GM04504 (cell line): ENCODE data around the gene LINC00632.
"Not testable (repeated sequence)": the region's sequence is repeated elsewhere in the genome, so short reads cannot be mapped to it uniquely, and the experiment has no call there.

ENCODE experiments used
- DNase-seq: peaks from one replicate; pipeline ENCODE4 v3.0.0-alpha.2; 2012; ENCODE audit warnings: low read depth

The LINC00632 gene

DNA sequence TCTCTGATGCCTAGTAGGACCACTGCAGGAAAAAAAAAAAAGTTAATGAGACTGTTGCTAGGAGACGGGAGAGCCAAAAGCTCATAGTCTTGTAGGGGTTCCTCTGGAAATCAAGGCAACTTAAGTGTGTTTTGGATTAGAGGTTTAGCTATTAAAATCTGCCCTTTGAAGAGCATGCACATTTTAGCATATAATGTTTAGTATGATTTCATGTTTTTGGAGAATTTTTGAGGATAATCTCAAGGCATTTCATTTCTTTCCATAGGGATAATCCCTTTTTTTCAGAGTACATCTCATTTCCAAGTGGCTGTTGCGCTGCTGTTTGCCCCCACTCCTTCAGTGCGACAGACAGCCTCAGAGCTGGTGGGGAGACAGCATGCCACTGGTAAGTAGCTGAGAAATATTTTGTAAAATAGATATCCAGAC is at the start of gene LINC00632:
Gene LINC00632 (plus strand): TSS at position 339 of the 426 bp plus-strand sequence.
- no peak for DNase-seq

DNA sequence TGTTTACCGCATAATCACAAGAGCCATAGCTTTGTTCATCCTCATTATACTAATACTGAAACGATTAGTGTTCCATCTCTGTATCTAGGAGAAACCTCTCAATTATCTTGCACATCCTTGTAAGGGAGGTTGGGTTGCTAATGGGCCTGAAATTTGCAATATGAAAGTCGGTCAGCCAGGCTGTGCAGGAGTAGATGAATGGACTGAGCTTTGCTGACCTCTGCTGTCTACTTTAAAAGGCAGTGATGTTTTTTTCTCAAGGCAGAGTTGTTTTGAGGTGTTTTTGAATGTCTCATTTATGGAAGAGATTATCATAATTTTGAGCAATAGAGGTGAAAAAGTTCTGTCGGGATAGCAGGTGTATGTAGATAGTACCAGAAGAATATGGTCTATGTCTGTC is 47.9 kb upstream of the LINC00632 start:
- DNase-seq, result no peak

DNA sequence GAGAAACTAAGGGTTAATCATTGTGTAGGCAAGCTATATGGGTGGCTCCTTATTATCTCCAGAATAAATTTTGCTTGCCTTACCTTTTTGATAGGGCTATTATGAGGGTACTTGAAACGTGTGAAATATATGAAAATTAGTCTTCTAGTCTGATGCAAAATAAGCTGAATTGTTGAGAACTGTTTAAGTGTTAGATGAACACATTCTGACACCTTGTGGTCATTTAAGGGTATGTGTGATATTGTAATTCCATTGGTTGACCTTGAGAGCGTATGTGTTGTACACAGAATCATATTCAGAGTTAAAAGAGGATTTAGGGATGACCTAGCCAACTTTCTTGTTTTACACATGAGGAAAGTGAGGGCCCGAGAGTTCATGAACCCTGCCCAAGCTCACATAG is 44.6 kb upstream of the LINC00632 start:
- DNase-seq, result no peak

DNA sequence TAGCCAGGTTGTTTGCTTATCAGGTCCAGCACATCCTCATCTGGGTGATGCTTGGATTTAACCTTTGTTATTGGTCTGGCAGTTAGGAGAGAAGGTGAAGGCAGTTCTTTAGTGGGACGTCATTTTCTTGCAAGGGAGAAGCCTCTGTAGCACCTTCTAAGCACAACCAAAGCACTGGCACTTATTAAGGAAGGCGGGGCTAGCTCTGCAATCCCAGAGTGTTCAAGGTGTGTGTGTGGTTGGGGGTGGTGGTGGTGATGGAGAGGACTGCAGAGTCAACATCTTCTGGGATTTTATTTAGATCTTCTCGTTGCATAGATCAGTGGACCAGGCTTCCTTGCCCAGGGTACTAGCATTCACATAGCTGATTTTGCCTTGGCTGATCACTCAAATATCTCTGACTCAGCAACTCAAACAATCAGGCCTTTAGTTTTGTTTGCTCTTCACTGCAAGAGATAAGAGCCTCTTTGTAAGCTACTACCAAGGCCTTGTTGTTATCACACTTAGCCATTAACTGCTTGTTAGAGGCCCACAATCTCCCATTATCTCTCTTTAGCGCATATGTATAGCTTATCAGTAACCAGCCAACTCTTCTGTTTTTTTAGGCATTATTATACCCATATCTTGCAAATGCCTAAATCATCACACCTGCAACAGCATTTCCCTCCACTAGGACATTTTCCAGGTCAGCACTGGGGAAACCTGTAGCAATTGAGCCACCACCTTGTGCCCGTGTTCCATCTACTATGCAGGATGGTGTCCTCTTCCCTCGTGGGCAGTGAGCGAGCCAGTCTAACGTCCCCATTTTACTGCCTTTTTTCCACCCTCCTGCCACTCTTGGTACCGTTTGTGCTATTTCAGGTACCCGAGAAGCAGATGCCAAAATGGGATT is 36.5 kb upstream of the LINC00632 start:
- no peak for DNase-seq

DNA sequence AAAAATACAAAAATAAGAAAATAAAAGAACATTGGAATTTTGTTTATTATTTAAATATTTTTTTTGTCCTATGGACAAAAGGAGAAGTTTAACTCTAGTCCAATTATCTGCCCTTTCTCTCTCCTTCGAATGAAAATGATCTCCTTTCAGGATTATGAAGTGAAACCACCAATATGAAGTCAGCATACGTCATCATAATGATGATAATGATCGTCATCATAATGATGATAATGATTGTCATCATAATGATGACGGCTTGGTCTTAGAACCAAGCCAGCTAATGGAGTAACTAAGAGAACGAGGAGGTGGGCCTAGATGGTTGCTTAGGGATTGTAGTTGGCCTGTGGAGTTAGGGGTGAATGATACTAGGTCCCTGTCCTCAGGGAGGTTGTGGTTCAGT is 21.9 kb upstream of the LINC00632 start:
- DNase-seq, result no peak

DNA sequence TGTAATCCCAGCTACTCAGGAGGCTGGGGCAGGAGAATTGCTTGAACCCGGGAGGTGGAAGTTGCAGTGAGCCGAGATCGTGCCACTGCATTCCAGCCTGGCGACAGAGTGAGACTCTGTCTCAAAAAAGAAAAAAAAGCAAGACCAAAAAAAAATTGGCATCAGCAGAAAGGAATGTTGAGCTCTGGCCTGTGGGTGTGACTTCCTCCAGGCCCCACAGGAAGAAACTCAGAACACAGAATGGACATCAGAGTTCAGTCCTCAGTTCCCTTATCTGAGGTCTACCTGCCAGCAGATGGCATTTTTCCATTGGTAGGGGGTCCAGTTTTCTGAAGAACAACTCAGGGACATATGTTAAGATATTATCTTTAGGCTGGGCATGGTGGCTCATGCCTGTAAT is 18.0 kb upstream of the LINC00632 start:
- DNase-seq, result not testable (repeated sequence)

DNA sequence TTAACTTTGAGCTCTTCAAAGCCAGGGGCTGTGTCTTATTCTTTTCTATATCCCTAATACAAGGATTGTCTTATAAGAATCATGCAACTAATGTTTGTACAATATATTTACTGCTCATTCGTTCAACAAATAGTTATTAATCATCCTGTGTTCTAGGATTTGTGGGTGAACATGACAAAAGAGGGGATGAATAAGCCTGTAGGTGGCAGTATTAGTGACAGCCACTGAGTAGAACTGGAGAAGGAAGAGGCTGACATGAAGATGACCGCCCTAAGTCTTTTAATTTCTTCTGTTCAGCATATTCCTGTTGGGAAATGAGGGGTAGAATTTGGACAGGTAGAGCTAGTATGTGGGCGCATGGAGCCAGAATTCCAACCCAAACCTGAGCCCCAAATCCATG is 11.9 kb upstream of the LINC00632 start:
- DNase-seq, result no peak

DNA sequence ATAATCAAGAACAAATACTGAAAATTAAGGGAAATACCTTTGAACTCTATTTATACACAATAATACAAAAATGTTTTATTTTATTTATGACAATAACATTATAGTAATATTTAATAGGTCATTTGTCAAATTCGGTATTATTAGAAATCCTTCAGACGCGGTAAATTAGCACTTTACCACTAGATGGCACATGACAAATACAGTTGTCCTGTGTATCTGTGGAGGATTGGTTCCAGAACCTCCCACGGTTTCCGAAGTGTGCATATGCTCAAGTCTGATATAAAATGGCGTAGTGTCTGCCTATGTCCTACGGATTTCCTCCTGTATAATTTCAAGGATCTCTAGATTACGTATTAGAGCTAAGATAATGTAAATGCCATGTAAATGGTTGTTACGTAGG is 8.1 kb upstream of the LINC00632 start:
- DNase-seq, result no peak

DNA sequence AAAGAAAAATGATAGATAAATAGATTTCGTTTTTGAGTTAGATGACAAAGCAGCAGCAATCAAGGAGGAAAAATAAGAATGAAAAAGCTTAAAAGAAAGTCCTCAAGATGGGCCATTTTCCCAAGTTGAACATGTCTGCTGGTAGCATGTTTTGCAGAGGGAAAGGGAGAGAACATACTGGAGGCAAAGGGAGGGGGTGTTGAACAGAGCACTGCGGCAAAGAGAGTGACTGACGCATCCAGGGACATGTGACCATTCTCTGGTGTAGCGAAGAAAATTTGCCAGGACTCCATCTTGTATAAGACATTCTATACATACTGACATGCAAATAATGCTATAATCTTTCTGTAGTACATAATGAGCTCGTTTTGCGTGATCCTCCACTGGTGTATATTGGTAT is 1.2 kb downstream of the LINC00632 start:
- DNase-seq, result no peak

DNA sequence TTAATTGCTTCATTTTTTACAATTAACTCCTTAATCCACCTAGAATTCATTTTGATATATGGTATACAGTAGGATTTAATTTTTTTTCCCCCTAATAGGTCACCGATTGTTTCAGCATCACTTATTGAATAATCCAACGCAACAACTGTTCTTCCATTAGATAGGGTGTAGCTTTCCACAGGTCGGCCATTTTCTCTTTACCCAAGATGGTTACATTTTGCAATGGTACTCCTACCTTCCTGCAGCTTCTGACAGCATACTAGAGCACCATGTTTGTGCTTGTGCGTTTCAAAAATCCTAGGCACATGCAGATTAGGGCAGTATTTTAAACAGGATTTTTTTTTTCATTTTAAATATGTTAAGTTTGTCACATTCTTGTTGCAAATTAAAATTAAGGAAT is 2.3 kb downstream of the LINC00632 start:
- no peak for DNase-seq

DNA sequence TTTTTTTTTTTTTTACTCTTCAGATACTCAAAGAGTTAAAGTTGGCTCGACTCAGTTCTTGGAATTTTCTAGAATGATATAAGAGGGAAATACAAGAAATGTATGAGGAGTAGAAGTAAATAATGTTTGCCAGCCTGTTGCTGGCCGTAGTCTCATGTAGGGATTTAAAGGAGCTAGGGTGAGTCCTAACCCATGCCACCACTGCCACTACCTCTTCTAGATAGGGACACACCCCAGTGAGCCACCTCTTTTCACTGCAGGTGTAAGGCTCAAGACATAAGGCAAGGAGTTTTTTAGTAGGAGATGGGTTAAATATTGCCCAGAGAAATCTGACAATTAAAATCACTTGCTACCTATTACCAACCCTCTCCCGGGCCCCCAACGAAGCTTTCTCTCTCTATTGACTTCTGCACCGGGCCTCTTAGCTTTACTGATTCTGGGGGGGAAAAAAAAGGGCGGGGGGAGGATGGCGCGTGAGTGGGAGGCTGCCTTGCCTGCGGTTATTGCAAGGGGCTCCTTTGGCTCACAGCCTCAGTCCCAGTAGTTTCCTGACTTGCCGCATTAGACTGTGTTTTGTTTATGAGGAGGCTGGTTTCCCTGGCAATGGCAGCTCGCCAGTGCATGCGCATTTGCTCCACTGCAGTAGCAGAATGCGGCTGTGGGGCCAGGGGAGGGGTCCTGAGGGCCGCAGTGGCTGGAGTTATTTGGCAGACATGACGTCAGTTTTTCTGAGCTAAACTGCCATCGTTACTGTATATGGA is 3.0 kb downstream of the LINC00632 start:
- DNase-seq, result no peak

DNA sequence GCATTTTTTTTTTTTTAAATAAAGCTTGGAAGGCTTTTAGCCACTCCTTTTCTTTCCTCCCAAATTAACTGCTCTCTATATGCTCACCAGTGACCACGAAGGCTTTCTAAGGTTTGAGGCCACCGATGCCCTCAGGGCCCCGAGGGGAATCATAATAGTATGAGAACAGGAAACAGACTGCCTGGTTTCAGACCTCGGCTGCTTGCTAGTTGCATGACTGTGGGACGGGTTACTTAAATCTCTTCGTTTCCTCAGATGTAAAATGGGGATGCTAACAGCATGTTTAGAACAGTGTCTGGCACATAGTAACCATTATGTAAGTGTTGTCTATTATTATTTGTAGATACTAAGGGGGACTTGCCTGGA is 3.6 kb downstream of the LINC00632 start:
- no peak for DNase-seq

DNA sequence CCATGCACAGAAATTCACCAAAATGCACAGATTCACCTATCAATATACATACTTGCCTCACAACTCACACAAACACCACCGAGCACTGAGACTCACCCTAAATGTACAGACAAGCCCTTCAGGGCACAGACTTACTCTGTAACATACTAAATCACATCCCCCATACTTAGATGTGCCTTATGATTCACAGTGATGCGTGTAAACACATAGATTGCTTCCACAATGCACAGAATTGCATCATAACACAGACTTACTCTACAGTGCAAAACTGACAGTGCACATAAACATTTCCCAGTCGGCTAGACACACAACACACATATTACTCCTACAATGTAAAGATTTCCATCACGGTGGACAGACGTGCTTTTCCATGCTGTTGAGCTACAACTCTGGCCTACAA is 6.2 kb downstream of the LINC00632 start:
- no peak for DNase-seq

DNA sequence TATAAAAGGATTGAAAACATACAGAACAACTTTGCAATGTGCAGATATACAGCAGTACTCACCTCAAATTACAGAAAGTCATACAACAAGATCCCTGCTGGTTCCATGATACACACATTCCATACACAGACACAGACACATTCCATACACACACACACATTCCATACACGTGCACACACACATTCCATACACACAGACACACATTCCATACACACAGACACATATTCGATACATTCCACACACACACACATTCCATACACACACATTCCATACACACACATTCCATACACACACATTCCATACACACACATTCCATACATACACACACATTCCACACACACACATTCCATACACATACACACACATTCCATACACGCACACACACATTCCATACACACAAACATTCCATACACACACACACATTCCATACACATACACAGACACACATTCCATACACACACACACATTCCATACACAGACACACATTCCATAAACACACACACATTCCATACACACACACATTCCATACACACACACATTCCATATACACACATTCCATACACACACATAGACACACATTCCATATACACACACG is 13.7 kb downstream of the LINC00632 start:
- no peak for DNase-seq

DNA sequence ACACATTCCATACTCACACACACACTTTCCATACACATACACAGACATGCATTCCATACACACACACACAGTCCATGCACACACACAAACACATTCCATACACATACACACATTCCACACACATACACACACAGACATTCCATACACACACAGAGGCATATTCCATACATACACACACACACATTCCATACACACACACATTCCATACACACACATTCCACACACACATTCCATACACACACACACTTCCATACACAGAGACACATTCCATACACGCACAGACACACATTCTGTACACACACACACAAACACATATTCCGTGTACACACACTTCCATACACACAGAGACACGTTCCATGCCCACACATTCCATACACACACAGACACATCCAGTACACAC is 14.8 kb downstream of the LINC00632 start:
- no peak for DNase-seq

DNA sequence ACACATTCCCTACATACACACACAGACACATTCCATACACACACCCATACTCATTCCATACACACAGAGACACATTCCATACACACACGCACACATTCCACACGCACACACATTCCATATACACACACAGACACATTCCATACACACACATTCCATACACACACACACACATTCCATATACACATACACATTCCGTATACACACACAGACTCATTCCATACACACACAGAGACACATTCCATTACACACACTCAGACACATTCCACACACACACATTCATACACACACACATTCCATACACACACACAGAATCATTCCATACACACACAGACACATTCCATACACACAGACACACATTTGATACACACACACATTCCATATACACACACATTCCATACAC is 15.2 kb downstream of the LINC00632 start:
- no peak for DNase-seq

DNA sequence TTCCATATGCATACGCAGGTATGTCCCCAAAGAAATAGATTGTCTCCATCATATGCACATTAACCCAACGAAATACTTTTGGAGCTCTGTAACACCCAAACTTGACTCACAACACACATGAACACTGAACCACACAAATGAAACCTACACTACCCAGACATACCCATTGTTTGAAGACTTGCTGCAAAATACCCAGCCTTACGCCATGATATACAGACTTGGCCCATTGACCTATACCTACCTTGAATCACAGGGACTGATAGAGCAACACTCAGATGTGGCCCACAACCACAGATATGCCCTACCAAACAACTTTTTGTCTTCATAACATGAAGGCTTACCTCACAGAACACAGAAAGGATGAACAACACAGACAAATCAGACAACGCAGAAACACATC is 15.9 kb downstream of the LINC00632 start:
- no peak for DNase-seq

DNA sequence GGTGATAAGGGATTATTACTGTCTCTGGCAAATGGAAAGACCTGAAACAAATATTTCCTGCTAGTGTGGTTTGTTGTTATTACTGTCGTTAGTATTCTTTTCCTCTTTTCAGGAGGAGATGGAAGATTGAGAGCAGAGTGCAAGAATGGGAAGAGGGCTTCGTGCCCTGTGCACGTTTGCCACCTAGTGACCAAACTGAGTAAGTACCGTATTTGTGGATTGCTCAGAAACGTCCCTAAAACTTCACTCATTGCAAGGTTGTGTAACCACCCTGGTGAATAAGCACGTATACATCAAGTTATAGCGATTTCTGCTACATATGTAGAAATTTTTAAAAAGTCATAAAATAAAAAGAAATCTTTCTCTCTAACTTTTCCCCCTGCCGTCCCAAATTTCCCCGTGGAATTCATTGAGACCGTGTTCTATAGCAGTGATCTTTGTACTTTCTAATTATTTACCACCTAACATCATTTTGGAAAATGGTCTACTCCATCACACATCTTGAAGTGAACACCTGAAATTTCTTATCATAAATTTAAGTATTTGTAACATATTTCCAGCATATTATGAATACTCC is 24.3 kb downstream of the LINC00632 start:
- DNase-seq, result peak; percentile 10

DNA sequence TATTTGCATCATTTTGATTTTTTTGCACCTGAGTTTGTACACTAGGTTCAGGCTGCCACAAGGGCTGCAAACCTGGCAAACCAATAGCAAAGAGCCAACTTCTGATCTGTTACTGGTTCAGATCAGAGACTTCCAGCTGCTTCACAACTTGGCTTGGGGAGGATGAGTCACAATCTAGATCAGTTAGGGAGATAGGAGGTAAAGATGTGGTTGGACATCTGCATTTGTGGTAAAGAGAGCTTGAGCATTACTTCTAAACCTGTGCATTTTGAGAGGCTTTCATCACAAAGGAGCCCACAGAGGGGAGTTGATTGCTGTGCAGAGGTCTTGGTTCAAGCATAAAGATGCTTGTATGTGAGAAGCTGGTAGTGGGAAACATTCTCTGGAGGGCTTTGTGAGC is 34.5 kb downstream of the LINC00632 start:
- no peak for DNase-seq

DNA sequence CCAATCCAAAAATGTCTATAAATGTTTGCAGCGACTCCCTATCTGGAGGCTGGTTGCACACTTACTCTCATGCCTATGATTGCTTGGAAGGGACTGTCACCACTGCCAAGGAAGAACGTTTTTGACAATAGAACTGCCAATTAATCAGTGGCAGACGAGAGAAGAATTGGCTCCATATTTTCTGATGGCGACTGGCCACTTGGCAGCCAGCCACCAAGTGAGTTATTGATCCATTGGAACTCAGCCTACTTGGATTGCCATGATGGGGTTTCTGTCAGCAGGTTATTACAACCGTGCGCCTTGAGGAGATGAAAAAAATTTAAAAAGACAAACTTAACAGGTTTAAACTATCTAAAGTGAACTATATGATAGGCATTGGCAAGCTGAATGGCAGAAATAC is 47.4 kb downstream of the LINC00632 start:
- no peak for DNase-seq

DNA sequence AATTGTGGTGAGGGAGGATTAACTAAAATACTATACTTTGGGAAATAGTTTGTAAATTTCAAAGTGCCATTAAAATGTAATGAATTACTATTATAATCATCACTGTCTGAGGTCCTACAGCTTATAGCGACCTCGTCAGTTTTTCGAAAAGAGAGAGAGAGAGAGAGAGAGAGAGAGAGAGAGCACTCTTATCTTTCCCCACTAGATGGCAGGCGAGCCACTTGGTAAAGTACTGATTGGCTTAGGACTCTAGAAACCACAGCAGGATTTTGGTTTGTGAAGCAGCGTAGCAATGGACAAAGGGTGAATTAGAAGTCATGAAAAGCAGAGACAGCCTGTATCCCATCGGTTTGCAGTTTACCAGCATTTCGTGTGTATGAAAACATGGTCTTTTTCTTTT is 52.5 kb downstream of the LINC00632 start:
- DNase-seq, result peak; percentile 28

DNA sequence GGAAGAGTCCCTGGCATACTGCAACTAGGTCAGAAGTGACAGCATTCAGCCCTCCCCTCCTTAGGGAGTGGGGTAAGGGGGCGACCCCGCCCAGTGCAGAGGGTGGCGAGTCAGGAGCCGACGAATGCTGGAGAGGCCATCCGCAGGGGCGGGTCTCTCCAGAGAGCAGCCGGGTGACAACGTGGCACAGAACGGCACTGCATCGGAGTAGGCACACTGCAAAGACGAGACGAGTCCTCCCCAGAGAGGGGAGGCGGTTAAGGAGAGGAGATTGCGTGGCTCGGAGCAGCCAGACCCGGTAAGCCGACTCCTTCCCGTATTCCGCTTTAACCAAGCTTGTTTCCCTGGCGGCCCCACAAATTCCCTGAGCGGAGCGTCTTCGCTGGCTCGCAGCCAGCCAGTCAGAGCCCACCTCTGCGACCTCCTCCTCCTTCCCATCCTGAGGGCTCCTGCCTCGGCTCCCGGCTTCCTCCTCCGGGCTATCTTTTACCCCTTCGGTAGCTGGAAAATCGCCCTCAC is 54.9 kb downstream of the LINC00632 start:
- peak; percentile 33 for DNase-seq
